K562 (cell line): ENCODE data around the gene EIF4G1. TPM values are rescaled to one million over a fixed set of nuclear protein-coding genes. Genes with fewer than 3 reads are reported as not detected.

ENCODE experiments used
- ADNP ChIP-seq: fragments of 200-800 bp; sonication (Bioruptor generic); IDR thresholded peaks from 2 replicates; pipeline ENCODE4 v1.6.1; 2016; ENCODE audit warnings: missing genetic modification characterization, missing compliant biosample characterization
- BHLHE40 ChIP-seq: IDR thresholded peaks from 2 replicates; pipeline ENCODE4 v1.6.1; 2011; ENCODE audit warnings: low read length, improper control_type of control experiment
- CBX1 ChIP-seq: sonication (generic); IDR thresholded peaks from 2 replicates; pipeline ENCODE4 v1.6.1; 2016; ENCODE audit warnings: antibody characterized with exemption, low read depth, mild to moderate bottlenecking
- EP400 ChIP-seq: fragments of 450-650 bp; IDR thresholded peaks from 2 replicates; pipeline ENCODE4 v1.6.1; 2017; ENCODE audit warnings: antibody characterized with exemption, mild to moderate bottlenecking, moderate library complexity
- FOXK1 ChIP-seq: sonication (generic); formaldehyde crosslinking; IDR thresholded peaks from 2 replicates; pipeline ENCODE4 v1.8.0; 2022; ENCODE audit warnings: missing genetic modification reagents, mild to moderate bottlenecking, borderline replicate concordance
- HDAC2 ChIP-seq: fragments of 450-650 bp; IDR thresholded peaks from 2 replicates; pipeline ENCODE4 v1.6.1; 2016; ENCODE audit warnings: mild to moderate bottlenecking
- HDAC6 ChIP-seq: IDR thresholded peaks from 2 replicates; pipeline ENCODE4 v1.6.1; 2012; ENCODE audit warnings: low read depth, mild to moderate bottlenecking, control low read depth, inconsistent platforms, low read length, moderate library complexity
- HOMEZ ChIP-seq: fragments of 250-450 bp; sonication (Bioruptor Pico); IDR thresholded peaks from 2 replicates; pipeline ENCODE4 v1.4.0; 2020; ENCODE audit warnings: mild to moderate bottlenecking, moderate library complexity
- KLF1 ChIP-seq: fragments of 450-650 bp; IDR thresholded peaks from 2 replicates; pipeline ENCODE4 v1.6.1; 2016; ENCODE audit warnings: missing genetic modification characterization, missing compliant biosample characterization
- NCOA4 ChIP-seq: fragments of 450-650 bp; IDR thresholded peaks from 2 replicates; pipeline ENCODE4 v1.6.1; 2018; ENCODE audit warnings: mild to moderate bottlenecking; ENCODE audit not compliant: partially characterized antibody
- REST ChIP-seq, 2 experiments: fragments of 450-650 bp; formaldehyde crosslinking in 1 of 2; IDR thresholded peaks; 2 replicates each; pipeline versions ENCODE4 v1.4.0 to v1.6.1; 2014 to 2020; ENCODE audit warnings: mild to moderate bottlenecking in 2 of 2, borderline replicate concordance in 1 of 2, low read depth in 1 of 2
- TARDBP ChIP-seq: fragments of 450-650 bp; IDR thresholded peaks from 2 replicates; pipeline ENCODE4 v1.6.1; 2016
- THRB ChIP-seq: fragments of 450-650 bp; formaldehyde crosslinking; conservative IDR thresholded peaks from 2 replicates; pipeline ENCODE4 v1.4.0; 2022; ENCODE audit warnings: mild to moderate bottlenecking, missing genetic modification characterization
- ZFP30 ChIP-seq: fragments of 250-450 bp; sonication (Bioruptor Pico); IDR thresholded peaks from 2 replicates; pipeline ENCODE4 v1.8.0; 2022; ENCODE audit warnings: moderate library complexity, mild to moderate bottlenecking, inconsistent platforms, borderline replicate concordance
- ZNF324 ChIP-seq: fragments of 250-450 bp; sonication (Bioruptor Pico); IDR thresholded peaks from 2 replicates; pipeline ENCODE4 v1.4.0; 2020; ENCODE audit warnings: mild to moderate bottlenecking
- ZNF707 ChIP-seq: fragments of 250-450 bp; sonication (Bioruptor Pico); conservative IDR thresholded peaks from 2 replicates; pipeline ENCODE4 v1.8.0; 2022; ENCODE audit warnings: inconsistent platforms, mild to moderate bottlenecking, moderate library complexity
- polyA plus RNA-seq, 8 experiments: library from polyadenylated mRNA; depleted of rRNA in 4 of 8; stranded (reverse) in 5 of 8; unstranded in 3 of 8; fragments of >200 nt; fragmentation: Nextera tagmentation in 2 of 8; fragmentation: Illumina TruSeq in 1 of 8; extraction: Ambion mirVana in 2 of 8; extraction: Trizol in 1 of 8; gene quantifications; 2 replicates each; pipeline versions ENCODE4 v1.2.1 to v1.2.3, GENCODE V29; 2011 to 2014; ENCODE audit warnings: inconsistent platforms in 1 of 8, missing spikeins in 1 of 8
- total RNA-seq, 7 experiments: library from RNA; depleted of rRNA in 6 of 7; stranded (reverse); fragments of >200 nt in 6 of 7; fragmentation: Illumina TruSeq in 2 of 7; extraction: Trizol in 2 of 7; gene quantifications; 2 replicates each; pipeline versions ENCODE4 v1.2.1 to v1.2.3, GENCODE V29; 2011 to 2021; ENCODE audit warnings: low replicate concordance in 1 of 7

The EIF4G1 gene
- total and polyA plus RNA-seq, 9 of the 15 experiments (the other 6 are each of a cell fraction or from before 2014, with no cell fraction given) = 4.6 to 505 (median 155) TPM

- no peak for TF ChIP-seq HDAC6
- TF ChIP-seq ZNF707 (CRISPR knock-in tag) = no peak
- TF ChIP-seq TARDBP = no peak
- no peak for TF ChIP-seq ZNF324 (CRISPR knock-in tag)
- TF ChIP-seq FOXK1 (CRISPR knock-in tag) = no peak
- no peak for TF ChIP-seq THRB
- TF ChIP-seq HOMEZ = no peak
- no peak for TF ChIP-seq NCOA4
- no peak for TF ChIP-seq KLF1
- TF ChIP-seq EP400 = no peak
- no peak for TF ChIP-seq CBX1
- no peak for TF ChIP-seq ADNP
- TF ChIP-seq ZFP30 (CRISPR knock-in tag) = no peak
- peak; percentile 23; the same call in 1 of the 2 replicates for TF ChIP-seq BHLHE40
- no peak for TF ChIP-seq HDAC2
- TF ChIP-seq REST (IDR thresholded peaks at IDR 0.05; ENCODE audit: borderline replicate concordance) = peak; percentile 86
- no peak for TF ChIP-seq REST (CRISPR knock-in tag; IDR thresholded peaks at IDR 0.05; ENCODE audit: low read depth)
Observed at GRCh38 chr3:184371570-184372018, 57.2 kb downstream of the EIF4G1 start (continued).
